ENCODE results near the gene KRTAP6-1.

The KRTAP6-1 gene, protein sequence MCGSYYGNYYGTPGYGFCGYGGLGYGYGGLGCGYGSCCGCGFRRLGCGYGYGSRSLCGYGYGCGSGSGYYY

DNA sequence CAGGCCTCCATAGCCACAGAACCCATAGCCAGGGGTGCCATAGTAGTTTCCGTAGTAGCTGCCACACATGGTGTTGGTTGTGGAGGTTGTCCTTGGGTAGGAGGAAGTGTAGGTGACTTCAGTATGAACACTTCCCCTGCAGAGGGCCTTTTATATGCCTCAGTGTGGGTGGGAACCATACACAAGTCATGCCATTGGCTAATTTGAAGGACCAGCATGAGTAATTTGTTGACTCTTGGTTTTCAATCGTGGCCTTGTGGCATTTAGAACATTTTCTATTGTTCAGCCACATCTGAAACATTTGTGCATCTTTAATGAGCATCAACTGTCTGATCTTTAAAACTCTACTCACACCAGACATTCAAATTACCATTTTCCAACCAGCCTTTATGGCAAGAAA, at the start of gene KRTAP6-1:
TSS of gene KRTAP6-1 (minus strand) at position 95 of the 400 bp plus-strand sequence. CDS start at position 69, 26 bp downstream.
- no peak for DNase-seq

DNA sequence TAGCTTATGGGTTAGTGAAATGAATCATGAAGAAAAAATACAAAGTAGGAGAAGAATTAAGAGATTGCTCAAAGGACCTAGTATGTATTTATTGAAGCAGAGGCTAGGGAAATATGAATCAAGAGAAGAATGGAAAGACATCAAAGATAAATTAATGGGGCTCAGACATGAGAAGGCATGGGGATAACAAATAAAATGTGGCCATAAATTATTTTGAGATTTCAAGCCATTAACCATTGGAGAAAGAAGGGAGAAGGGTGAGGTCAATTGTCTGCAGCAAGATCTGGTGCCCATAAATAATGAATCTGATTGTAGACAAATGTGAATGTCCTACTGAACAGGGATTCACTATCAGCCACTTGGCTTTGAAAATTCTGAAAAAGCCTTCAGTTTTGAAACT, 39.2 kb upstream of the KRTAP6-1 start:
- no peak for DNase-seq

DNA sequence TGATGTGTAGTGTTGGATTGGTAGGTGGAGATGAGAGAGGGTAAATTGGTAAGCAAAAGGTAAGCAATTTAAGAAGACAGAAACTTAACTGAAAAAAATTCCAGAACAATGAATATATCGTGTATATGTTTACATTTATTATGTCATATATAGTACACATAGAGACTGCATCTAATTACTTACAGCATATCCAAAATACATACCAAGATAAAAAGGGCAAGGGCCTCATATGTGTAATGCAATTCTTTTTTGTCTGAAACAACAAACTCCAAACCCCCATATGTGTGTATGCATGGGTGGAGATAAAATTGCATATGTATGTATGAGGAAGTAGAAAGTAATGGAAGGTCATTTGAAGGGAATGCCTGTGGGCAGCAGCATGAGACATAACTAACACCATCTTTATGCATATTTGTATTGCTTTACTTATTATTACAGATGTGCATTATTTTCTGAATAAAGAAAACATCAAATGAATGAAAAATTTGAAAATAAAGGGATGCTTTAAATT, 33.2 kb upstream of the KRTAP6-1 start:
- DNase-seq, result no peak

GRCh38 chr21:30642564-30642963, 28.8 kb upstream of the KRTAP6-1 start, which contains the start of gene KRTAP20-3:
TSS of gene KRTAP20-3 (plus strand) at chr21:30642864.
- DNase-seq, result no peak

- DNase-seq, result no peak
These were observed 25.0 kb upstream of the KRTAP6-1 start for GRCh38 chr21:30638686-30639085.

- DNase-seq, result no peak
These were observed 21.2 kb upstream of the KRTAP6-1 start, which contains the start of gene KRTAP20-2 for GRCh38 chr21:30634906-30635305. TSS of gene KRTAP20-2 (plus strand) at chr21:30635206. CDS start at chr21:30635264, 58 bp downstream.

- DNase-seq, result no peak
These were observed 15.5 kb upstream of the KRTAP6-1 start for GRCh38 chr21:30629200-30629599.

DNA sequence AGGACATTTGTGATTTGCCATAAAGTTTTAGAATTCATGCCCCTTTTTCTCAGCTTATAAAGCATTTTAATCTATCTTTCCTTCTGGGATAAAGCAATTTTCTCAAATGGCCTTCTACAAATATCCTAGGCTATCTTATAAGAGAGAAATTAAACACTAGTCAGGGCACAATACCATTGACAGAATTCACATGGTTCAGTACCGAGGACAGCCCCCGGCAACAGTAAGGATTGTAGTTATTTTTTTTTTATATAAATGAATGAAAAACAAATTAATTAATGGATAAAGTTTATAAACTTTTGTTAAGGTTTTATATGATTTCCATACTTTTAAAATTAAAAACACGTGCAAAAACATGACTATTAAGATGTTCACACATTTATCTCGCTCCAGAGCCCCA, 14.4 kb upstream of the KRTAP6-1 start:
- no peak for DNase-seq

- DNase-seq, result no peak
These were observed 11.9 kb upstream of the KRTAP6-1 start for GRCh38 chr21:30625449-30626165.

GRCh38 chr21:30623362-30623761, 9.6 kb upstream of the KRTAP6-1 start:
- no peak for DNase-seq

GRCh38 chr21:30620522-30620921, 6.8 kb upstream of the KRTAP6-1 start, which contains the start of gene KRTAP20-4:
TSS of gene KRTAP20-4 (plus strand) at chr21:30620627.
- DNase-seq, result no peak

DNA sequence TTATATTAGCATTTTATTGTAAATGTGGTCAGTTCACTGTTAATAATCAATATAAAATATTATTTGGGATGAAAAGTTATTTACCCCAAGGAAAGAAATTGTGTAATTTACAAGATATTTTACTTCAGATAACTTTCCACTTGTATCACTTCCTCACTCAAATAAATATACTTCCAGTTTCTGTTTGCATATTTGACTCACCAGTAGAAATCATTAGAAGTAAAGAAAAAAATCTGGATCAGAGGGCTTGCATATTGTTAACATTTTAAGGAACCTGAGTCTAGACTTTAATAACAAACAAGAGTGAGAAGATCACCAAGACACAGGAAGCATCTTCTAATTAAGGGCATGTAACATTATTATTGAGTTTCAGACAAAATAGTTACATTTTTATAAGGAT, 6.3 kb upstream of the KRTAP6-1 start:
- DNase-seq, result no peak

GRCh38 chr21:30616125-30616524, 2.4 kb upstream of the KRTAP6-1 start, which contains the start of gene KRTAP20-1:
TSS of gene KRTAP20-1 (plus strand) at chr21:30616425. CDS start at chr21:30616455, 30 bp downstream.
- DNase-seq, result no peak

GRCh38 chr21:30615199-30615598, 1.5 kb upstream of the KRTAP6-1 start:
- DNase-seq, result no peak

- DNase-seq, result no peak
These were observed 1.6 kb downstream of the KRTAP6-1 start for GRCh38 chr21:30612132-30612531.

- no peak for DNase-seq
These were observed 7.8 kb downstream of the KRTAP6-1 start for GRCh38 chr21:30605968-30606367.

GRCh38 chr21:30600787-30601186, 12.9 kb downstream of the KRTAP6-1 start, which contains the start of gene KRTAP22-1:
TSS of gene KRTAP22-1 (plus strand) at chr21:30601087.
- no peak for DNase-seq

- no peak for DNase-seq
These were observed 14.9 kb downstream of the KRTAP6-1 start, which contains the start of gene KRTAP6-2 for GRCh38 chr21:30598802-30599201. TSS of gene KRTAP6-2 (minus strand) at chr21:30598902. CDS start at chr21:30598874, 28 bp downstream.

DNA sequence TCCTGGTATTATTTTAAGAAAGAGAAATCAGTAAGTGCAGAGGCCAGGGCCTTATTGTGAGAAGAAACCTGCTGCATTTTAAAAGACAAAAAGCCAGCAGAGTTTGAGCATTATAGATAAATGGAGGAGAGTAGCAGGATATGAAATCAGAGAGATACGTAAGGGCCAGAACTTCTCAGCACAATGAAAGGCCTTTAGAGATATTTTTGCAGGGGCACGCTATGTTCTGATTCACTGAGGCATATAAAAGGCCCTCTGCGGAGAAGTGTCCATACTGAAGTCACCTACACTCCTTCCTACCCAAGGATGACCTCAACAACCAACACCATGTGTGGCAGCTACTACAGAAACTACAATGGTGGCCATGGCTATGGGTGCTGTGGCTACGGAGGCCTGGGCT, 21.6 kb downstream of the KRTAP6-1 start, which contains the start of gene KRTAP6-3:
TSS of gene KRTAP6-3 (plus strand) at position 301 of the 400 bp plus-strand sequence. CDS start at position 307, 6 bp downstream.
- DNase-seq, result no peak

- no peak for DNase-seq
These were observed 23.4 kb downstream of the KRTAP6-1 start, which contains the start of gene KRTAP22-2 for GRCh38 chr21:30590297-30590696. TSS of gene KRTAP22-2 (minus strand) at chr21:30590397.

GRCh38 chr21:30582870-30583269, 30.9 kb downstream of the KRTAP6-1 start:
- no peak for DNase-seq

- no peak for DNase-seq
These were observed 33.6 kb downstream of the KRTAP6-1 start for GRCh38 chr21:30580132-30580531.

- no peak for DNase-seq
These were observed 34.4 kb downstream of the KRTAP6-1 start for GRCh38 chr21:30579346-30579745.

DNA sequence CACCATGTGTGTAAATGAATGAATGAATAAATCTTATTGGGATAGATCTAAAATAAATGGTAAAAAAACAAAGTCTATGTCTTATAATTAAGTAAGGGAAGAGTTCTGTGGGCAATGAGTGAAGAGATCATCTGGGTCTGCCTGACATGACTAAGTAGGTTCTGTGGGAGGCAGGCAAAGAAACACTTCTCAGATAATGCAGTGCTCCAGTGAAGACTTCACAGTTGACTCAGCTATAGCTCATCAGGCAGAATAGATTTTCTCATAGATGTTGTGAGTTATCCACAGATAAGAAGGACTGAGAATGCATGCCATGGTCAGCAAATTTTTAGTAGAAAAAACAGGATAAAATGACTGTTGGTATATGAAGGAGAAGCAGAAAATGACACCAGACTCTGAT, 36.0 kb downstream of the KRTAP6-1 start:
- DNase-seq, result no peak

All from activated CD4-positive, alpha-beta T cell treated with anti-CD3 and anti-CD28 coated beads for 1 hour (primary cell).